ES-I3 (cell line): Measurements from ENCODE around the gene SUCO.

Experiments used
- H3K36me3 ChIP-seq: 2 replicates; pipeline ENCODE4 v1.6.1; 2013; ENCODE audit warnings: mild to moderate bottlenecking, low read length, control low read depth, moderate library complexity; ENCODE audit not compliant: insufficient read depth
- H3K4me1 ChIP-seq: 2 replicates; pipeline ENCODE4 v1.6.1; 2013; ENCODE audit warnings: mild to moderate bottlenecking, control low read depth, low read length; ENCODE audit not compliant: insufficient read depth
- H3K9ac ChIP-seq: 2 replicates; pipeline ENCODE4 v1.6.1; 2013; ENCODE audit warnings: low read depth, mild to moderate bottlenecking, low read length, moderate library complexity
- H3K9me3 ChIP-seq: 2 replicates; pipeline ENCODE4 v1.6.1; 2013; ENCODE audit warnings: mild to moderate bottlenecking, low read length, moderate library complexity; ENCODE audit not compliant: control insufficient read depth, insufficient read depth

SUCO gene

GRCh38 chr1:172641492-172641891, 108.5 kb downstream of the SUCO start:
- Histone ChIP-seq H3K36me3 (no peaks in the 10 kb centered on the region), H3K4me1 (peaks cover 16% of the 10 kb centered on the region), H3K9ac (no peak overlapping the region), H3K9me3 (peaks cover 4% of the 10 kb centered on the region; the same call in 1 of the 2 replicates)

GRCh38 chr1:172642970-172643369, 110.0 kb downstream of the SUCO start:
- Histone ChIP-seq H3K9me3 (no peaks in the 10 kb centered on the region), H3K4me1 (peaks cover 15% of the 10 kb centered on the region), H3K9ac (no peak overlapping the region), H3K36me3 (no peaks in the 10 kb centered on the region)

GRCh38 chr1:172646653-172647052, 113.7 kb downstream of the SUCO start:
- Histone ChIP-seq H3K36me3 (no peaks in the 10 kb centered on the region), H3K9me3 (no peaks in the 10 kb centered on the region), H3K4me1 (peaks cover 4% of the 10 kb centered on the region; the same call in 1 of the 2 replicates), H3K9ac (no peak overlapping the region)

GRCh38 chr1:172647110-172647564, 114.2 kb downstream of the SUCO start:
- Histone ChIP-seq H3K4me1 (peaks cover 4% of the 10 kb centered on the region; the same call in 1 of the 2 replicates), H3K9me3 (no peaks in the 10 kb centered on the region), H3K9ac (no peak overlapping the region), H3K36me3 (no peaks in the 10 kb centered on the region)

GRCh38 chr1:172647987-172648386, 115.0 kb downstream of the SUCO start:
- Histone ChIP-seq H3K4me1 (peaks cover 4% of the 10 kb centered on the region; the same call in 1 of the 2 replicates), H3K9ac (no peak overlapping the region), H3K9me3 (no peaks in the 10 kb centered on the region), H3K36me3 (no peaks in the 10 kb centered on the region)

GRCh38 chr1:172650474-172651193, 117.7 kb downstream of the SUCO start:
- Histone ChIP-seq H3K4me1 (no peaks in the 10 kb centered on the region), H3K9me3 (no peaks in the 10 kb centered on the region), H3K9ac (no peak overlapping the region), H3K36me3 (peaks cover 5% of the 10 kb centered on the region; the same call in 1 of the 2 replicates)

GRCh38 chr1:172653015-172653709, 120.2 kb downstream of the SUCO start:
- no peaks in the 10 kb centered on the region for H3K9me3 ChIP-seq
- H3K36me3 ChIP-seq, result peaks cover 5% of the 10 kb centered on the region; the same call in 1 of the 2 replicates
- H3K9ac ChIP-seq, result no peak overlapping the region
- no peaks in the 10 kb centered on the region for H3K4me1 ChIP-seq

- no peaks in the 10 kb centered on the region for H3K9me3 ChIP-seq
- H3K4me1 ChIP-seq, result no peaks in the 10 kb centered on the region
- no peak overlapping the region for H3K9ac ChIP-seq
- H3K36me3 ChIP-seq, result peaks cover 5% of the 10 kb centered on the region; the same call in 1 of the 2 replicates
Measured at GRCh38 chr1:172654535-172654934, 121.6 kb downstream of the SUCO start.

GRCh38 chr1:172656576-172656975, 123.6 kb downstream of the SUCO start:
- Histone ChIP-seq H3K9ac (no peak overlapping the region), H3K9me3 (no peaks in the 10 kb centered on the region), H3K36me3 (peaks cover 5% of the 10 kb centered on the region; the same call in 1 of the 2 replicates), H3K4me1 (no peaks in the 10 kb centered on the region)

GRCh38 chr1:172657586-172657985, 124.6 kb downstream of the SUCO start:
- peaks cover 5% of the 10 kb centered on the region; the same call in 1 of the 2 replicates for H3K36me3 ChIP-seq
- no peak overlapping the region for H3K9ac ChIP-seq
- H3K9me3 ChIP-seq, result no peaks in the 10 kb centered on the region
- H3K4me1 ChIP-seq, result no peaks in the 10 kb centered on the region

- Histone ChIP-seq H3K36me3 (peaks cover 5% of the 10 kb centered on the region; the same call in 1 of the 2 replicates), H3K9me3 (no peaks in the 10 kb centered on the region), H3K4me1 (no peaks in the 10 kb centered on the region), H3K9ac (no peak within 1 kb of the TSS)
Measured at GRCh38 chr1:172658871-172659453, 126.0 kb downstream of the SUCO start, which contains the start of gene FASLG. Gene FASLG, plus strand, starts transcription at chr1:172659103. Its CDS starts 99 bp downstream, at chr1:172659202.

- Histone ChIP-seq H3K9me3 (no peaks in the 10 kb centered on the region), H3K36me3 (no peaks in the 10 kb centered on the region), H3K4me1 (no peaks in the 10 kb centered on the region), H3K9ac (no peak overlapping the region)
Measured at GRCh38 chr1:172661107-172661506, 128.2 kb downstream of the SUCO start.
